ENCODE results near the gene STARD7.

DNA sequence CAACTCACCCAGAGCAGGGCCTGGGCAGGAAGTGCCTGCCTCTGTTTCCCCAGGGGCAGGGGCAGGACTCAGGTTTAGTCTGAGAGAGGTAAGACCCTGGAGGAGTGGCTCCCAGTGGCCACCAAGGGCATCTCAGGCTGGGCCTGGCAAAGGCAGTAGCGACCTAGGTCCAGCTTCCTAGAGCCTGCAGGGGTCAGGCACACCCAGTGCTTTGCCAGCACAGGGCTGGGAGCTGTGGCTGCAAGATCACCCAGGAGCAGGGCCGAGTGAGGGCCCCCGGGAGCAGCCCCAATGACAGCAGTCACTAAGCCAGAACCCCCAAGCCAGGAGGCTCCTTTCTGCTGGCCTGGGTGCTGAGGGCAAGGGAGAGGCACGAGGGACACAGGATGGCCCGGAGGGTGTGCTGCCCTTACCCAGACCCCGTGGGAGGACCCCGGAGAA lies 54.6 kb downstream of the STARD7 start:
- TF ChIP-seq, protein P1, sequence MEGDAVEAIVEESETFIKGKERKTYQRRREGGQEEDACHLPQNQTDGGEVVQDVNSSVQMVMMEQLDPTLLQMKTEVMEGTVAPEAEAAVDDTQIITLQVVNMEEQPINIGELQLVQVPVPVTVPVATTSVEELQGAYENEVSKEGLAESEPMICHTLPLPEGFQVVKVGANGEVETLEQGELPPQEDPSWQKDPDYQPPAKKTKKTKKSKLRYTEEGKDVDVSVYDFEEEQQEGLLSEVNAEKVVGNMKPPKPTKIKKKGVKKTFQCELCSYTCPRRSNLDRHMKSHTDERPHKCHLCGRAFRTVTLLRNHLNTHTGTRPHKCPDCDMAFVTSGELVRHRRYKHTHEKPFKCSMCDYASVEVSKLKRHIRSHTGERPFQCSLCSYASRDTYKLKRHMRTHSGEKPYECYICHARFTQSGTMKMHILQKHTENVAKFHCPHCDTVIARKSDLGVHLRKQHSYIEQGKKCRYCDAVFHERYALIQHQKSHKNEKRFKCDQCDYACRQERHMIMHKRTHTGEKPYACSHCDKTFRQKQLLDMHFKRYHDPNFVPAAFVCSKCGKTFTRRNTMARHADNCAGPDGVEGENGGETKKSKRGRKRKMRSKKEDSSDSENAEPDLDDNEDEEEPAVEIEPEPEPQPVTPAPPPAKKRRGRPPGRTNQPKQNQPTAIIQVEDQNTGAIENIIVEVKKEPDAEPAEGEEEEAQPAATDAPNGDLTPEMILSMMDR (IDR thresholded peaks at IDR 0.05): no peak
- no peak for TF ChIP-seq POLR2A (IDR thresholded peaks at IDR 0.05)
- TF ChIP-seq EP300 (IDR thresholded peaks at IDR 0.05): no peak
- TF ChIP-seq POLR2AphosphoS5 (IDR thresholded peaks at IDR 0.05): no peak

All from gastroesophageal sphincter (tissue), 3 donors.